ENCODE data around the gene DSC1.

The DSC1 gene

GRCh38 chr18:31102025-31102684 is 60.5 kb downstream of the DSC1 start, which contains the start of gene DSC2:
Gene DSC2, minus strand, starts transcription at chr18:31102421. Its CDS starts 450 bp downstream, at chr18:31101971.
- no peak for DNase-seq

GRCh38 chr18:31101183-31102024 is 61.3 kb downstream of the DSC1 start:
- DNase-seq, result no peak

GRCh38 chr18:31100436-31101182 is 62.0 kb downstream of the DSC1 start:
- no peak for DNase-seq

- no peak for DNase-seq
Observed at GRCh38 chr18:31099450-31100230, 63.0 kb downstream of the DSC1 start.

GRCh38 chr18:31098878-31099277 is 63.8 kb downstream of the DSC1 start:
- DNase-seq, result no peak

- DNase-seq, result no peak
Observed at GRCh38 chr18:31097666-31098065, 65.0 kb downstream of the DSC1 start.

GRCh38 chr18:31093880-31094279 is 68.8 kb downstream of the DSC1 start:
- no peak for DNase-seq

GRCh38 chr18:31093294-31093693 is 69.4 kb downstream of the DSC1 start:
- DNase-seq, result no peak

- no peak for DNase-seq
Observed at GRCh38 chr18:31091350-31091749, 71.3 kb downstream of the DSC1 start.

GRCh38 chr18:31088532-31088931 is 74.1 kb downstream of the DSC1 start:
- DNase-seq, result no peak

GRCh38 chr18:31079973-31080372 is 82.7 kb downstream of the DSC1 start:
- DNase-seq, result no peak

All from CD4-positive, alpha-beta T cell treated with Interleukin-21 for 1 hour (primary cell).